Measurements from ENCODE around the gene EZR. TPM values are rescaled to one million over a fixed set of nuclear protein-coding genes. Genes with fewer than 3 reads are reported as not detected.

EZR gene
- total and polyA plus RNA-seq, 2 donors (not counting 1 experiment from before 2014, with no cell fraction given): 227 to 945 TPM

DNA sequence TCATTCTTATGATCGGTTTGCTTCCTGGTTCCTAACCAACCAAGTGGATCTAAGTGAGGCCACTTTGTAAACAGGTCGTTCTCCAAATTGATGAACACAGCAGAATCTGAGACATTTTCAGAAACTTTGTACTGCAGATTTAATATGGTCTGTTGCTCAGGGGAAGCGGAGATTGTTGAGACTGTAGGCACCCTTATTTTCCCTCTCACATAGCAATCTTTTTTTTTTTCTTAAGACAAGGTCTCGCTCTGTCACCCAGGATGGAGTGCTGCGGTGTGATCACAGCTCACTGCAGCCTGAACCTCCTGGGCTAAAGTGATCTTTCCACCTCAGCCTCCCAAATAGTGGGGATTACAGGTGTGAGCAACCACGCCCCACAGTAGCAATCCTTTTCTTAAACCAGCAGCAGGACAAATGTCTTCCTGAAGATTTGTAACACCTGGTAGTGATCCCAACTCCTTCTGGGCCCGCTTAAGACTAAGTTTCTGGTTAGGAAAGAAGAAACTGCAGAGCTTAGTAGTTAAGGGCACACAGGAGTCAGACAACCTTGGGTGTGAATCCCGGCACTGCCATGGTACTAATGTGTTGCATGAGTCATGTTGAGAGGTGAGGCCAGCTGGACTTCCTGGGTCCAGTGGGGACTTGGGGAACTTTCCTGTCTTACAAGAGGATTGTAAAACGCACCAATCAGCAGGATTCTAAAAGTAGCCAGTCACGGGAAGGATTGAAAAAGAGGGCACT, 48.4 kb upstream of the EZR start:
- Histone ChIP-seq H3K36me3 (replicated peaks in 1 of 2; ENCODE audit: control extremely low read depth in 1 of 2, control insufficient read depth in 1 of 2, extremely low read depth in 1 of 2, insufficient read depth in 2 of 2, low read length in 1 of 2) (no peaks in the 10 kb centered on the region), H3K27ac (ENCODE audit: low read length in 2 of 2) (peak overlapping the region; percentile 99 to 100), H3K4me3 (ENCODE audit: control extremely low read depth in 1 of 5, extremely low read depth in 1 of 5, insufficient read depth in 1 of 5, low read depth in 2 of 5, low read length in 4 of 5) (peak overlapping the region in 1 of 5 experiments; percentile 61), H3K27me3 (replicated peaks in 1 of 4; ENCODE audit: control extremely low read depth in 1 of 4, control insufficient read depth in 3 of 4, insufficient read depth in 4 of 4, low read length in 3 of 4) (no peaks in the 10 kb centered on the region), H3K9me3 (ENCODE audit: control extremely low read depth in 1 of 3, control insufficient read depth in 2 of 3, insufficient read depth in 1 of 3, low read length in 2 of 3) (peaks cover 0 to 3% (median 0%) of the 10 kb centered on the region in 3 donors), H3K79me2 (ENCODE audit: control insufficient read depth, insufficient read depth, low read length) (peaks cover 10% of the 10 kb centered on the region), H3K4me2 (replicated peaks; ENCODE audit: low read depth, low read length, poor library complexity, severe bottlenecking) (peak overlapping the region; percentile 86), H3K4me1 (ENCODE audit: control insufficient read depth in 2 of 2, insufficient read depth in 2 of 2, low read length in 2 of 2) (peaks cover 52 to 61% of the 10 kb centered on the region in 2 donors), H2AFZ (ENCODE audit: insufficient read depth, low read depth, low read length, poor library complexity, severe bottlenecking) (no peak overlapping the region), H3K9ac (ENCODE audit: low read length) (peak overlapping the region; percentile 41), H4K20me1 (ENCODE audit: control insufficient read depth, insufficient read depth, low read length, poor library complexity, severe bottlenecking) (no peaks in the 10 kb centered on the region)
- H3K4me1 Mint-ChIP-seq: peaks cover 71% of the 10 kb centered on the region
- no peaks in the 10 kb centered on the region for H3K9me3 Mint-ChIP-seq (ENCODE audit: insufficient read depth)
- ATAC-seq (ENCODE audit: low read depth) (peak; percentile 11), DNase-seq (peak; percentile 83)
- WGBS (ENCODE audit: insufficient coverage): 36% methylated on average over 8 of the region's 10 CpGs
- H3K27me3 Mint-ChIP-seq: no peaks in the 10 kb centered on the region
- TF ChIP-seq, protein P1, sequence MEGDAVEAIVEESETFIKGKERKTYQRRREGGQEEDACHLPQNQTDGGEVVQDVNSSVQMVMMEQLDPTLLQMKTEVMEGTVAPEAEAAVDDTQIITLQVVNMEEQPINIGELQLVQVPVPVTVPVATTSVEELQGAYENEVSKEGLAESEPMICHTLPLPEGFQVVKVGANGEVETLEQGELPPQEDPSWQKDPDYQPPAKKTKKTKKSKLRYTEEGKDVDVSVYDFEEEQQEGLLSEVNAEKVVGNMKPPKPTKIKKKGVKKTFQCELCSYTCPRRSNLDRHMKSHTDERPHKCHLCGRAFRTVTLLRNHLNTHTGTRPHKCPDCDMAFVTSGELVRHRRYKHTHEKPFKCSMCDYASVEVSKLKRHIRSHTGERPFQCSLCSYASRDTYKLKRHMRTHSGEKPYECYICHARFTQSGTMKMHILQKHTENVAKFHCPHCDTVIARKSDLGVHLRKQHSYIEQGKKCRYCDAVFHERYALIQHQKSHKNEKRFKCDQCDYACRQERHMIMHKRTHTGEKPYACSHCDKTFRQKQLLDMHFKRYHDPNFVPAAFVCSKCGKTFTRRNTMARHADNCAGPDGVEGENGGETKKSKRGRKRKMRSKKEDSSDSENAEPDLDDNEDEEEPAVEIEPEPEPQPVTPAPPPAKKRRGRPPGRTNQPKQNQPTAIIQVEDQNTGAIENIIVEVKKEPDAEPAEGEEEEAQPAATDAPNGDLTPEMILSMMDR (IDR thresholded peaks at IDR 0.05): no peak
- no peak for TF ChIP-seq EZH2 (IDR thresholded peaks at IDR 0.05; ENCODE audit: borderline replicate concordance, insufficient read depth, low read depth, low read length, poor library complexity, severe bottlenecking)
- intact Hi-C loops (cut with micrococcal nuclease): loop anchor here (1.0 to 10.0 kb wide), 6 partner anchors 14 to 1103 kb away; partner anchors contain the start of genes GTF2H5 and SERAC1
- POLR2A ChIA-PET: interaction anchor here (0.6 to 5.8 kb wide), 13 partner anchors 14 to 1488 kb away, joined by 3 to 162 read pairs (median 5); partner anchors contain the start of gene EZR
- CTCF ChIA-PET: interaction anchor here (0.7 to 6.0 kb wide), 14 partner anchors 11 to 164 kb away, joined by 3 to 52 read pairs (median 18); partner anchors contain the start of gene EZR
- peak overlapping the region; percentile 100 for H3K27ac Mint-ChIP-seq
- H3K4me3 Mint-ChIP-seq: peak overlapping the region; percentile 91
